ENCODE results near the gene CHMP1A.

CHMP1A gene

GRCh38 chr16:89615596-89616090 is 41.9 kb downstream of the CHMP1A start:
- Histone ChIP-seq H3K4me3 (ENCODE audit: low read depth, low read length) (no peak overlapping the region), H3K9me3 (ENCODE audit: control insufficient read depth, insufficient read depth, low read length) (no peaks in the 10 kb centered on the region), H3K36me3 (ENCODE audit: control insufficient read depth, insufficient read depth, low read length) (no peaks in the 10 kb centered on the region), H3K9ac (ENCODE audit: low read depth, low read length) (no peak overlapping the region), H3K4me1 (ENCODE audit: control insufficient read depth, insufficient read depth, low read length) (no peaks in the 10 kb centered on the region), H3K27me3 (ENCODE audit: control insufficient read depth, insufficient read depth, low read length) (no peaks in the 10 kb centered on the region)

- no peaks in the 10 kb centered on the region for H3K9me3 ChIP-seq (ENCODE audit: control insufficient read depth, insufficient read depth, low read length)
- H3K27me3 ChIP-seq (ENCODE audit: control insufficient read depth, insufficient read depth, low read length) = no peaks in the 10 kb centered on the region
- no peak overlapping the region for H3K4me3 ChIP-seq (ENCODE audit: low read depth, low read length)
- no peaks in the 10 kb centered on the region for H3K4me1 ChIP-seq (ENCODE audit: control insufficient read depth, insufficient read depth, low read length)
- no peaks in the 10 kb centered on the region for H3K36me3 ChIP-seq (ENCODE audit: control insufficient read depth, insufficient read depth, low read length)
- no peak overlapping the region for H3K9ac ChIP-seq (ENCODE audit: low read depth, low read length)
Observed at GRCh38 chr16:89615176-89615575, 42.3 kb downstream of the CHMP1A start.

GRCh38 chr16:89613954-89614459 is 43.5 kb downstream of the CHMP1A start:
- H3K4me1 ChIP-seq (ENCODE audit: control insufficient read depth, insufficient read depth, low read length) = no peaks in the 10 kb centered on the region
- H3K4me3 ChIP-seq (ENCODE audit: low read depth, low read length) = no peak overlapping the region
- no peaks in the 10 kb centered on the region for H3K36me3 ChIP-seq (ENCODE audit: control insufficient read depth, insufficient read depth, low read length)
- no peaks in the 10 kb centered on the region for H3K9me3 ChIP-seq (ENCODE audit: control insufficient read depth, insufficient read depth, low read length)
- no peaks in the 10 kb centered on the region for H3K27me3 ChIP-seq (ENCODE audit: control insufficient read depth, insufficient read depth, low read length)
- H3K9ac ChIP-seq (ENCODE audit: low read depth, low read length) = no peak overlapping the region

- no peaks in the 10 kb centered on the region for H3K9me3 ChIP-seq (ENCODE audit: control insufficient read depth, insufficient read depth, low read length)
- H3K27me3 ChIP-seq (ENCODE audit: control insufficient read depth, insufficient read depth, low read length) = no peaks in the 10 kb centered on the region
- H3K9ac ChIP-seq (ENCODE audit: low read depth, low read length) = no peak within 1 kb of the TSS
- H3K4me3 ChIP-seq (ENCODE audit: low read depth, low read length) = no peak within 1 kb of the TSS
- no peaks in the 10 kb centered on the region for H3K4me1 ChIP-seq (ENCODE audit: control insufficient read depth, insufficient read depth, low read length)
- no peaks in the 10 kb centered on the region for H3K36me3 ChIP-seq (ENCODE audit: control insufficient read depth, insufficient read depth, low read length)
Observed at GRCh38 chr16:89613231-89613953, 44.1 kb downstream of the CHMP1A start, which contains the start of gene DPEP1. Gene DPEP1, plus strand, starts transcription at chr16:89613642. Its CDS starts 16,769 bp downstream, at chr16:89630411.

- no peak overlapping the region for H3K9ac ChIP-seq (ENCODE audit: low read depth, low read length)
- no peaks in the 10 kb centered on the region for H3K9me3 ChIP-seq (ENCODE audit: control insufficient read depth, insufficient read depth, low read length)
- H3K4me3 ChIP-seq (ENCODE audit: low read depth, low read length) = no peak overlapping the region
- no peaks in the 10 kb centered on the region for H3K36me3 ChIP-seq (ENCODE audit: control insufficient read depth, insufficient read depth, low read length)
- H3K4me1 ChIP-seq (ENCODE audit: control insufficient read depth, insufficient read depth, low read length) = no peaks in the 10 kb centered on the region
- H3K27me3 ChIP-seq (ENCODE audit: control insufficient read depth, insufficient read depth, low read length) = no peaks in the 10 kb centered on the region
Observed at GRCh38 chr16:89612415-89613166, 44.9 kb downstream of the CHMP1A start.

GRCh38 chr16:89610108-89610453 is 47.4 kb downstream of the CHMP1A start:
- Histone ChIP-seq H3K9me3 (ENCODE audit: control insufficient read depth, insufficient read depth, low read length) (no peaks in the 10 kb centered on the region), H3K27me3 (ENCODE audit: control insufficient read depth, insufficient read depth, low read length) (no peaks in the 10 kb centered on the region), H3K4me3 (ENCODE audit: low read depth, low read length) (no peak overlapping the region), H3K4me1 (ENCODE audit: control insufficient read depth, insufficient read depth, low read length) (no peaks in the 10 kb centered on the region), H3K9ac (ENCODE audit: low read depth, low read length) (no peak overlapping the region), H3K36me3 (ENCODE audit: control insufficient read depth, insufficient read depth, low read length) (no peaks in the 10 kb centered on the region)

GRCh38 chr16:89607937-89608740 is 49.4 kb downstream of the CHMP1A start:
- Histone ChIP-seq H3K36me3 (ENCODE audit: control insufficient read depth, insufficient read depth, low read length) (no peaks in the 10 kb centered on the region), H3K4me1 (ENCODE audit: control insufficient read depth, insufficient read depth, low read length) (no peaks in the 10 kb centered on the region), H3K27me3 (ENCODE audit: control insufficient read depth, insufficient read depth, low read length) (no peaks in the 10 kb centered on the region), H3K9ac (ENCODE audit: low read depth, low read length) (no peak overlapping the region), H3K9me3 (ENCODE audit: control insufficient read depth, insufficient read depth, low read length) (no peaks in the 10 kb centered on the region), H3K4me3 (ENCODE audit: low read depth, low read length) (no peak overlapping the region)

- H3K9me3 ChIP-seq (ENCODE audit: control insufficient read depth, insufficient read depth, low read length) = no peaks in the 10 kb centered on the region
- no peaks in the 10 kb centered on the region for H3K27me3 ChIP-seq (ENCODE audit: control insufficient read depth, insufficient read depth, low read length)
- no peaks in the 10 kb centered on the region for H3K4me1 ChIP-seq (ENCODE audit: control insufficient read depth, insufficient read depth, low read length)
- H3K4me3 ChIP-seq (ENCODE audit: low read depth, low read length) = no peak overlapping the region
- no peaks in the 10 kb centered on the region for H3K36me3 ChIP-seq (ENCODE audit: control insufficient read depth, insufficient read depth, low read length)
- no peak overlapping the region for H3K9ac ChIP-seq (ENCODE audit: low read depth, low read length)
Observed at GRCh38 chr16:89607453-89607852, 50.1 kb downstream of the CHMP1A start.

- Histone ChIP-seq H3K9ac (ENCODE audit: low read depth, low read length) (no peak overlapping the region), H3K4me3 (ENCODE audit: low read depth, low read length) (no peak overlapping the region), H3K36me3 (ENCODE audit: control insufficient read depth, insufficient read depth, low read length) (no peaks in the 10 kb centered on the region), H3K27me3 (ENCODE audit: control insufficient read depth, insufficient read depth, low read length) (no peaks in the 10 kb centered on the region), H3K4me1 (ENCODE audit: control insufficient read depth, insufficient read depth, low read length) (no peaks in the 10 kb centered on the region), H3K9me3 (ENCODE audit: control insufficient read depth, insufficient read depth, low read length) (no peaks in the 10 kb centered on the region)
Observed at GRCh38 chr16:89606006-89606405, 51.5 kb downstream of the CHMP1A start.

GRCh38 chr16:89605186-89605970 is 52.1 kb downstream of the CHMP1A start:
- Histone ChIP-seq H3K4me3 (ENCODE audit: low read depth, low read length) (no peak overlapping the region), H3K36me3 (ENCODE audit: control insufficient read depth, insufficient read depth, low read length) (no peaks in the 10 kb centered on the region), H3K4me1 (ENCODE audit: control insufficient read depth, insufficient read depth, low read length) (no peaks in the 10 kb centered on the region), H3K9ac (ENCODE audit: low read depth, low read length) (no peak overlapping the region), H3K27me3 (ENCODE audit: control insufficient read depth, insufficient read depth, low read length) (no peaks in the 10 kb centered on the region), H3K9me3 (ENCODE audit: control insufficient read depth, insufficient read depth, low read length) (no peaks in the 10 kb centered on the region)

- H3K4me1 ChIP-seq (ENCODE audit: control insufficient read depth, insufficient read depth, low read length) = no peaks in the 10 kb centered on the region
- no peaks in the 10 kb centered on the region for H3K27me3 ChIP-seq (ENCODE audit: control insufficient read depth, insufficient read depth, low read length)
- no peaks in the 10 kb centered on the region for H3K9me3 ChIP-seq (ENCODE audit: control insufficient read depth, insufficient read depth, low read length)
- H3K4me3 ChIP-seq (ENCODE audit: low read depth, low read length) = no peak overlapping the region
- no peaks in the 10 kb centered on the region for H3K36me3 ChIP-seq (ENCODE audit: control insufficient read depth, insufficient read depth, low read length)
- no peak overlapping the region for H3K9ac ChIP-seq (ENCODE audit: low read depth, low read length)
Observed at GRCh38 chr16:89604764-89605163, 52.7 kb downstream of the CHMP1A start.
